Karpas-422 (cell line): Measurements from ENCODE around the gene RNF130. TPM values are rescaled to one million over a fixed set of nuclear protein-coding genes. Genes with fewer than 3 reads are reported as not detected.

Experiments
- DNase-seq: peaks from one replicate; pipeline ENCODE4 v3.0.0-alpha.2; 2015
- H2AFZ ChIP-seq: fragments of 200-600 bp; sonication (generic); 2 replicates; pipeline ENCODE4 v1.6.1; 2014; ENCODE audit warnings: antibody characterized with exemption, low read length, mixed read lengths
- H3K27ac ChIP-seq: fragments of 200-600 bp; sonication (generic); 2 replicates; pipeline ENCODE4 v1.5.1; 2014; ENCODE audit warnings: mild to moderate bottlenecking, low read length, moderate library complexity
- H3K27me3 ChIP-seq: fragments of 200-600 bp; sonication (generic); 2 replicates; pipeline ENCODE4 v1.6.1; 2014; ENCODE audit warnings: low read length, mixed read lengths
- H3K36me3 ChIP-seq: fragments of 200-600 bp; sonication (generic); 2 replicates; pipeline ENCODE4 v1.6.1; 2014; ENCODE audit warnings: low read length, mixed read lengths; ENCODE audit not compliant: insufficient read depth
- H3K4me1 ChIP-seq: fragments of 200-600 bp; sonication (generic); 2 replicates; pipeline ENCODE4 v1.6.1; 2014; ENCODE audit warnings: mild to moderate bottlenecking, low read length, mixed read lengths
- H3K4me2 ChIP-seq: fragments of 200-600 bp; sonication (generic); 2 replicates; pipeline ENCODE4 v1.6.1; 2014; ENCODE audit warnings: low read length, low read depth, mild to moderate bottlenecking; ENCODE audit not compliant: poor library complexity, severe bottlenecking
- H3K4me3 ChIP-seq: fragments of 200-600 bp; sonication (generic); 2 replicates; pipeline ENCODE4 v1.5.1; 2014; ENCODE audit warnings: mild to moderate bottlenecking, antibody characterized with exemption, low read length, mixed read lengths
- H3K79me2 ChIP-seq: fragments of 200-600 bp; sonication (generic); 2 replicates; pipeline ENCODE4 v1.6.1; 2014; ENCODE audit warnings: mild to moderate bottlenecking, low read length, mixed read lengths
- H3K9ac ChIP-seq: fragments of 200-600 bp; sonication (generic); 2 replicates; pipeline ENCODE4 v1.6.0; 2014; ENCODE audit warnings: low read length
- H3K9me2 ChIP-seq: fragments of 200-600 bp; sonication (generic), shearing (Covaris generic); replicated peaks from 2 replicates; pipeline ENCODE4 v1.6.0; 2014; ENCODE audit warnings: mild to moderate bottlenecking, low read length, moderate library complexity; ENCODE audit not compliant: insufficient read depth
- H3K9me3 ChIP-seq: fragments of 300-700, 200-600 bp; sonication (generic); 2 replicates; pipeline ENCODE4 v1.6.1; 2014; ENCODE audit warnings: low read length, mixed read lengths
- H4K20me1 ChIP-seq: fragments of 200-600 bp; sonication (generic); 2 replicates; pipeline ENCODE4 v1.6.1; 2014; ENCODE audit warnings: mild to moderate bottlenecking, antibody characterized with exemption, low read length, low read depth; ENCODE audit not compliant: insufficient read depth
- total RNA-seq: library from RNA; depleted of rRNA; stranded (reverse); fragments of >200 nt; shearing (Covaris generic); gene quantifications from 2 replicates; pipeline ENCODE4 v1.2.3, GENCODE V29; 2014; ENCODE audit warnings: low replicate concordance

The RNF130 gene
- total RNA-seq, 1 experiment from 2014 or later = 0.41 TPM

DNA sequence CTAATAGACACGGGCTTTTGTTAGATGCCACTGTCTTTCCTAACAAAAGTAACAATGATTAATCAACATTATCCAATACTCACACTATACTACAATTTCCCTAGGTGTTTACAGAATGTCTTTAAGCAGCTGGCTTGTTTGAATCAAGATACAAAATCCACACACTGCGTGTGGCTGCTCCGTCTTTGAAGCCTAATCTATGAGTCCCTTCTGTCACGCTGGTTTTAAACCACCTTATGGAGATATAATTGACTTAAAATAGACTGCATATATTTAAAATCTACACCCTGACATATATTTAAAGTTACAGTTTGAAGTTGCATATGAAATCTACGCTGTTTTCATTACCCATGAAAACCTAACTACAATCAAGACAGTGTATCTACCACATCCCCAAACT, 89.9 kb downstream of the RNF130 start:
- Histone ChIP-seq H3K79me2 (no peaks in the 10 kb centered on the region), H3K9me2 (no peaks in the 10 kb centered on the region), H3K9ac (no peak overlapping the region), H4K20me1 (no peaks in the 10 kb centered on the region), H3K9me3 (no peaks in the 10 kb centered on the region), H3K4me1 (no peaks in the 10 kb centered on the region), H2AFZ (no peak overlapping the region), H3K4me3 (no peak overlapping the region), H3K27ac (no peak overlapping the region), H3K4me2 (no peak overlapping the region), H3K36me3 (no peaks in the 10 kb centered on the region), H3K27me3 (no peaks in the 10 kb centered on the region)
- no peak for DNase-seq

GRCh38 chr5:179980767-179981166, 90.8 kb downstream of the RNF130 start:
- Histone ChIP-seq H4K20me1 (no peaks in the 10 kb centered on the region), H3K27ac (no peak overlapping the region), H2AFZ (no peak overlapping the region), H3K4me2 (no peak overlapping the region), H3K9me2 (no peaks in the 10 kb centered on the region), H3K9ac (no peak overlapping the region), H3K79me2 (no peaks in the 10 kb centered on the region), H3K27me3 (no peaks in the 10 kb centered on the region), H3K4me1 (no peaks in the 10 kb centered on the region), H3K9me3 (no peaks in the 10 kb centered on the region), H3K4me3 (no peak overlapping the region), H3K36me3 (no peaks in the 10 kb centered on the region)
- no peak for DNase-seq

DNA sequence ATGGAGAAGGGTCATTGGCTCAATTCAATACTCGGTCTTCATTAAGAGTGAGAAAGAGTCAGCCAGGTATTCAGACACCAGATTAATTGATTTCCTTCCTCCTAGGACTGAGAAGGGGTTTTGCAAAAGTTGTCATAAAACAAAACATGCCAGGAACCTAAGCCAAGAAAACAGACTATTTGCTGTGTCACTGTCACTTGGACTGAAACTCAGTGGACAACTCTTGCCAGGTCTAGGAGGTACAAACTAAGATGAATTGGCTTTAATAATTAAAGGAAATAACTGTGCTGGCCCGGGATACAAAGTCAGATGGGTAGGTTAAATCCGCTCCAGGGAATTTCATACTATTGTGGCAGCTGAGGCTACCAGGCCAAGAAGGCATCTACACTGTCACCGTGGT, 92.8 kb downstream of the RNF130 start:
- peaks cover 4% of the 10 kb centered on the region for H3K4me1 ChIP-seq
- DNase-seq = no peak
- no peaks in the 10 kb centered on the region for H3K36me3 ChIP-seq
- no peak overlapping the region for H3K9ac ChIP-seq
- H3K9me3 ChIP-seq = no peaks in the 10 kb centered on the region
- no peak overlapping the region for H3K4me2 ChIP-seq
- H3K9me2 ChIP-seq = no peaks in the 10 kb centered on the region
- no peaks in the 10 kb centered on the region for H3K79me2 ChIP-seq
- no peaks in the 10 kb centered on the region for H4K20me1 ChIP-seq
- H2AFZ ChIP-seq = no peak overlapping the region
- no peak overlapping the region for H3K4me3 ChIP-seq
- H3K27ac ChIP-seq = no peak overlapping the region
- no peaks in the 10 kb centered on the region for H3K27me3 ChIP-seq

- Histone ChIP-seq H4K20me1 (no peaks in the 10 kb centered on the region), H3K9me2 (no peaks in the 10 kb centered on the region), H3K36me3 (no peaks in the 10 kb centered on the region), H3K9ac (no peak overlapping the region), H3K27me3 (no peaks in the 10 kb centered on the region), H3K9me3 (no peaks in the 10 kb centered on the region), H3K79me2 (no peaks in the 10 kb centered on the region), H3K4me3 (no peak overlapping the region), H3K4me2 (no peak overlapping the region), H2AFZ (no peak overlapping the region), H3K4me1 (peaks cover 18% of the 10 kb centered on the region), H3K27ac (no peak overlapping the region)
- DNase-seq = no peak
Observed at GRCh38 chr5:179975713-179976134, 95.8 kb downstream of the RNF130 start.

DNA sequence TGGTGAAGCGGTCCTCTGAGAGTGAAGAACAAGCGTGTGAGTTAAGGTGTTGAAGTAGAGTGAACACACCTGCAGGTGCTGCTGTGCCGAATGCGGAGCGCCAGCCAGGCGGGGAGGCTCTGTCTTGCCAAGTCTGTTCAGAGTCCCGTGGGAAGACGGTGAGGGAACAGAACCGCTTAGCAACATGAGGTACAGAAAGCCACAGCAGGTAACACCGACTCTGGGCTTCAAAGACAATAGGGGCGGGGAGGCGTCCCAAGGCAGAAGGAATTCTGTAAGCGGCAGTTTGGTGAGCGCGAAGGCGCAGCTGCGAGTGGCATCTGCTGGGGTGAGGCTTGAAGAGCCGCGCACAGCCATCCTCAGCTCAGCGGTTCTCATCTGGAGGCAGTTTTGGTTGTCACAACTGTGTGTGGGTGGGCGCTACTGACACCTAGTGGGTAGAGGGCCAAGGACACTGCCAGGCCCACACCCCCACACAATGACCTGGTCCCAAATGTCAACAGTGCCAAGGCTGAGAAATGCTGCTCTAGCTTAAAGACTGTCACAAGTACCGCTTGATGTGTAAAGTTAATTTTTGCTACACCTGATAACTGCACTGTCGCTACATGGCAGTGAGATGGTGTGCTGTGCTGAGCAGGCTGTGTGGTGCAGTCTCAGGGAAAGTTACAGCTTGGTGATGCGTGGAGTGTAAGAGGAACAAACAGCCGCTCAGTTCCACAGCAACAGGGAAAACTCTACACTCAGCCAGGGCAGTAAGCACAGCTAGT, 96.4 kb downstream of the RNF130 start:
- H3K27ac ChIP-seq = no peak overlapping the region
- no peak overlapping the region for H2AFZ ChIP-seq
- peak; percentile 94 for DNase-seq
- H3K79me2 ChIP-seq = no peaks in the 10 kb centered on the region
- peaks cover 24% of the 10 kb centered on the region for H3K4me1 ChIP-seq
- no peaks in the 10 kb centered on the region for H3K27me3 ChIP-seq
- H4K20me1 ChIP-seq = no peaks in the 10 kb centered on the region
- no peaks in the 10 kb centered on the region for H3K9me3 ChIP-seq
- H3K4me2 ChIP-seq = peak overlapping the region; percentile 51
- H3K36me3 ChIP-seq = no peaks in the 10 kb centered on the region
- H3K9ac ChIP-seq = peak overlapping the region; percentile 26; the same call in 1 of the 2 replicates
- H3K4me3 ChIP-seq = no peak overlapping the region
- no peaks in the 10 kb centered on the region for H3K9me2 ChIP-seq

DNA sequence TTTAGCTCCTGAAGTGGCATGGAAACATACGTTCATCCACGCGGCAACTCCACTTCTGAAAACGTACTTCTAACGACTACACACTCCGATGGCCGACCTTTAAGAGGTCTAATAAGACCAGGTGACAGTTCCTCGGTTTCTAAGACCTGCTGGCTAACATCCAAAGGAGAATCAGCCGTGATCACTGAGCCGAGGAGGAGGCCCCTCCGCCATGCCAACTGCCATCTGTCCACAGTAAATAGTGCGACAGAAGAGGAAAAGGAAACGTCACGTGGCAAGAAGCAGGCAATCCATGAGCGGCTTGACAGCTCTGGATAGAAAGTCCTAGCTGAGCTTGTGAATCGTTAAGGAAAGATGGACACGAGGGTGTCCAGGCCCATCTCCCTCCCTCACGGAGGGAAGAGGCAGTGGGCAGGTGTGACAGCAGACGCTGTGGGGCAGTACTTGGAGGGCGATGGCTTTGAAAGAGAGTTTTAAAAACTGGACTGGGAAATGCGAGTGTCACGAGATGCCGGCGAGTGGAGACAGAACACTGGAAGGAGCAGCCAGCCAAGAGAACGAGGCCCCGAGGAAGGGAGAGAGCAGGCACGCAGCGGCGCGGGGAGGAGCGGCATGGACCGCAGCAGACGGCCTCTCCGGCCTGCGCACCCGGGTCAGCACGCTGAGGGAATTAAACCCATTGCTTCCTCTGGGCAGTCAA, 97.2 kb downstream of the RNF130 start:
- Histone ChIP-seq H3K4me2 (peak overlapping the region; percentile 51), H3K27ac (no peak overlapping the region)
- no peak for DNase-seq

DNA sequence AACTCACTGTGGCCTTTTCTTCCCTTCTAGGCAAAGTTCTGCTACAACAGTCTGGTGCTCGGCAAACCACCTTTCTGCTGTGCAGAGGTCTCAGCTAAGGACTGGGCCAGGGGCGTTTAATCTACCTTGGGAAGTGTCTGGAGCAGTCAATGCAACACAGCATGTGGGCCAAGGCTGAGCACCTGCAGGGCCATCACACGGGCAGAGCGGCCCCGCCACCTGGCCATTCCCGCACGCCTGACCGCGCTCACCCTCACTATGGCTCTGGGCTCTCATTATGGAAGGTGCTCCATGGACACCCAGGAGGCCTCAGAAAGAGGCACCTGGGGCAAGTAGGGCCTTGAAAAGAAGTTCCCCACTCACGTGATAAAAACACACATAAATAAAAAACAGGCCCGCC, 98.2 kb downstream of the RNF130 start:
- H3K36me3 ChIP-seq = no peaks in the 10 kb centered on the region
- H3K4me3 ChIP-seq = no peak overlapping the region
- no peaks in the 10 kb centered on the region for H3K9me3 ChIP-seq
- H3K9me2 ChIP-seq = no peaks in the 10 kb centered on the region
- H3K27ac ChIP-seq = no peak overlapping the region
- H3K9ac ChIP-seq = no peak overlapping the region
- peaks cover 28% of the 10 kb centered on the region for H3K4me1 ChIP-seq
- no peaks in the 10 kb centered on the region for H3K27me3 ChIP-seq
- H4K20me1 ChIP-seq = no peaks in the 10 kb centered on the region
- no peak for DNase-seq
- H3K4me2 ChIP-seq = no peak overlapping the region
- no peak overlapping the region for H2AFZ ChIP-seq
- H3K79me2 ChIP-seq = no peaks in the 10 kb centered on the region

More for the DNA sequence above, 97.2 kb downstream of the RNF130 start:
- Histone ChIP-seq H3K27me3 (no peaks in the 10 kb centered on the region), H3K4me3 (no peak overlapping the region), H3K9ac (no peak overlapping the region), H3K79me2 (no peaks in the 10 kb centered on the region), H3K9me3 (no peaks in the 10 kb centered on the region), H2AFZ (no peak overlapping the region), H3K36me3 (no peaks in the 10 kb centered on the region), H4K20me1 (no peaks in the 10 kb centered on the region), H3K4me1 (peaks cover 28% of the 10 kb centered on the region), H3K9me2 (no peaks in the 10 kb centered on the region)

- H3K4me1 ChIP-seq = peaks cover 35% of the 10 kb centered on the region
- H3K4me3 ChIP-seq = no peak overlapping the region
- H3K27ac ChIP-seq = no peak overlapping the region
- H3K36me3 ChIP-seq = no peaks in the 10 kb centered on the region
- no peaks in the 10 kb centered on the region for H3K9me2 ChIP-seq
- no peak overlapping the region for H3K9ac ChIP-seq
- no peak for DNase-seq
- H2AFZ ChIP-seq = no peak overlapping the region
- H3K9me3 ChIP-seq = no peaks in the 10 kb centered on the region
- H3K27me3 ChIP-seq = no peaks in the 10 kb centered on the region
- no peaks in the 10 kb centered on the region for H3K79me2 ChIP-seq
- no peak overlapping the region for H3K4me2 ChIP-seq
- H4K20me1 ChIP-seq = no peaks in the 10 kb centered on the region
Observed at GRCh38 chr5:179969110-179969509, 102.4 kb downstream of the RNF130 start.
